Upper lobe of right lung (tissue), 1 donor: ENCODE measurements around the gene DNAH8. TPM values are rescaled to one million over a fixed set of nuclear protein-coding genes. Genes with fewer than 3 reads are reported as not detected.

Experiments
- ATAC-seq: fragments of 200-7000 bp; cut with Tn5 transposase; one replicate; pipeline ENCODE4 v1.9.1; 2020; ENCODE audit warnings: mild to moderate bottlenecking, moderate library complexity
- DNase-seq: peaks from one replicate; pipeline ENCODE4 v3.0.0-alpha.2; 2020
- H3K27ac ChIP-seq: fragments of 200-600 bp; one replicate; pipeline ENCODE4 v1.8.0; 2022
- H3K27me3 ChIP-seq: fragments of 200-600 bp; one replicate; pipeline ENCODE4 v1.8.0; 2022; ENCODE audit warnings: mild to moderate bottlenecking
- H3K36me3 ChIP-seq: fragments of 200-600 bp; one replicate; pipeline ENCODE4 v1.8.0; 2022
- H3K4me1 ChIP-seq: fragments of 200-600 bp; one replicate; pipeline ENCODE4 v1.8.0; 2022
- H3K4me3 ChIP-seq: fragments of 200-600 bp; one replicate; pipeline ENCODE4 v1.8.0; 2022; ENCODE audit warnings: mild to moderate bottlenecking
- H3K9me3 ChIP-seq: fragments of 200-600 bp; one replicate; pipeline ENCODE4 v1.8.0; 2022
- CTCF ChIP-seq: fragments of 200-600 bp; IDR thresholded peaks from one replicate; pipeline ENCODE4 v1.8.0; 2022; ENCODE audit warnings: antibody characterized with exemption
- intact Hi-C: fragments of 100-400 bp; cut with DNase I; formaldehyde crosslinking; loops from one replicate; pipeline ENCODE4 v1.11.0; 2022
- total RNA-seq: library from RNA; stranded (reverse); fragmentation: NEBNext Ultra II Directional; extraction: Animal tissue kit (Norgen Biotek cat#: 25700); gene quantifications from one replicate; pipeline ENCODE4 v1.2.1, GENCODE V29; 2021
- donor health status: DM: no; HTN: yes; CAD: no; lungs with severe emphysema.

DNAH8 gene
- total RNA-seq, 1 donor from 2014 or later: 0.17 TPM

GRCh38 chr6:38959138-38959537 is 244.0 kb downstream of the DNAH8 start:
- Histone ChIP-seq H3K4me3 (no peak overlapping the region), H3K9me3 (no peaks in the 10 kb centered on the region), H3K27ac (no peak overlapping the region), H3K27me3 (no peaks in the 10 kb centered on the region), H3K4me1 (no peaks in the 10 kb centered on the region), H3K36me3 (no peaks in the 10 kb centered on the region)
- ATAC-seq (no peak), DNase-seq (no peak)
- intact Hi-C loops: no loop called here
- no peak for TF ChIP-seq CTCF

GRCh38 chr6:38968702-38969149 is 253.6 kb downstream of the DNAH8 start:
- ATAC-seq (no peak), DNase-seq (no peak)
- no peaks in the 10 kb centered on the region for H3K4me1 ChIP-seq
- no peaks in the 10 kb centered on the region for H3K27me3 ChIP-seq
- H3K27ac ChIP-seq: no peak overlapping the region
- no peaks in the 10 kb centered on the region for H3K9me3 ChIP-seq
- intact Hi-C loops: no loop called here
- H3K4me3 ChIP-seq: no peak overlapping the region
- no peak for TF ChIP-seq CTCF
- H3K36me3 ChIP-seq: no peaks in the 10 kb centered on the region

- TF ChIP-seq CTCF: peak; percentile 60
- DNase-seq: no peak
- no peaks in the 10 kb centered on the region for H3K9me3 ChIP-seq
- no peaks in the 10 kb centered on the region for H3K4me1 ChIP-seq
- intact Hi-C loops: no loop called here
- peaks cover 6% of the 10 kb centered on the region for H3K27me3 ChIP-seq
- peak; percentile 82 for ATAC-seq
- no peak overlapping the region for H3K4me3 ChIP-seq
- H3K27ac ChIP-seq: no peak overlapping the region
- no peaks in the 10 kb centered on the region for H3K36me3 ChIP-seq
These were observed 258.3 kb downstream of the DNAH8 start for GRCh38 chr6:38973178-38974057.

GRCh38 chr6:38974389-38975151 is 259.5 kb downstream of the DNAH8 start:
- Histone ChIP-seq H3K4me1 (no peaks in the 10 kb centered on the region), H3K27me3 (peaks cover 14% of the 10 kb centered on the region), H3K9me3 (no peaks in the 10 kb centered on the region), H3K4me3 (no peak overlapping the region), H3K27ac (no peak overlapping the region), H3K36me3 (no peaks in the 10 kb centered on the region)
- DNase-seq (no peak), ATAC-seq (no peak)
- TF ChIP-seq CTCF: no peak
- intact Hi-C loops: no loop called here

- Histone ChIP-seq H3K27ac (no peak overlapping the region), H3K4me1 (no peaks in the 10 kb centered on the region), H3K36me3 (no peaks in the 10 kb centered on the region), H3K27me3 (peaks cover 14% of the 10 kb centered on the region), H3K9me3 (no peaks in the 10 kb centered on the region), H3K4me3 (no peak overlapping the region)
- ATAC-seq (no peak), DNase-seq (no peak)
- no peak for TF ChIP-seq CTCF
- intact Hi-C loops: no loop called here
These were observed 260.5 kb downstream of the DNAH8 start for GRCh38 chr6:38975621-38976049.
